Colon (tissue), 2 donors: ENCODE data around the gene XAB2.
"Not testable (repeated sequence)": the region's sequence is repeated elsewhere in the genome, so short reads cannot be mapped to it uniquely, and the experiment has no call there.

Source experiments
- FAIRE-seq: peaks from 2 replicates; lab custom pipeline; 2012; peaks lifted over from hg19 to GRCh38; lab: Jason Lieb, UNC
- donor health status: control.
- donor health status: control.

The XAB2 gene

GRCh38 chr19:7611541-7612279, 17.6 kb downstream of the XAB2 start:
- no peak for FAIRE-seq

DNA sequence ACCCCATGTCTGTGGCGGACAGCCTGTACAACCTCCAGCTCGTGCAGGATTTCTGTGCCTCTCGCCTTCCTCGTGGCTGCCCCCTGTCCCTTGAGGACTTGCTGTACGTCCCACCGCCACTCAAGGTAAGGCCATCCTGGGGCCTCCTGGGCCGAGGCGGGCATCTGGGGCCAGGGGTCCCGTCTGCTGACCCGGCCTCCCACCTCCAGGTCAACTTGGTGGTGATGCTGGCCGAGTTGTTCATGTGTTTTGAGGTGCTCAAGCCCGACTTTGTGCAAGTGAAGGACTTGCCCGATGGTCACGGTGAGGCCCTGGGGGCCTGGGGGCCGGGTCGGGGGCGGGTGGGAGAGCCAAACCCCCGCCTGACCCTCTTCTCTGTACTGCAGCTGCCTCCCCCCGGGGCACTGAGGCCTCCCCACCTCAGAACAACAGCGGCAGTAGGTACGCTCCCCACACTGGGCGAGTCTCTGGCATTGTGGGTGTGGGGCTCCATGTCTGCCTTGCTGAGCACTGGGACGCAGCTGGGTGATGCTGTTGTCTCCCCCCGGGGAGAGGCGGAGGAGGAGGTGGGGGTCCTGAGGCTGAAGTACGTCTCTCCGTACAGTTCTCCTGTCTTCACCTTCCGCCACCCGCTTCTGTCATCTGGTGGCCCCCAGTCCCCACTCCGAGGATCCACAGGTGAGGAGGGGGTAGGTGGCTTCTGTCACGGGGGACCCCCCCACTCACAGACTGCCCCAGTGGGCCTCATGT, 18.7 kb downstream of the XAB2 start:
- no peak for FAIRE-seq

DNA sequence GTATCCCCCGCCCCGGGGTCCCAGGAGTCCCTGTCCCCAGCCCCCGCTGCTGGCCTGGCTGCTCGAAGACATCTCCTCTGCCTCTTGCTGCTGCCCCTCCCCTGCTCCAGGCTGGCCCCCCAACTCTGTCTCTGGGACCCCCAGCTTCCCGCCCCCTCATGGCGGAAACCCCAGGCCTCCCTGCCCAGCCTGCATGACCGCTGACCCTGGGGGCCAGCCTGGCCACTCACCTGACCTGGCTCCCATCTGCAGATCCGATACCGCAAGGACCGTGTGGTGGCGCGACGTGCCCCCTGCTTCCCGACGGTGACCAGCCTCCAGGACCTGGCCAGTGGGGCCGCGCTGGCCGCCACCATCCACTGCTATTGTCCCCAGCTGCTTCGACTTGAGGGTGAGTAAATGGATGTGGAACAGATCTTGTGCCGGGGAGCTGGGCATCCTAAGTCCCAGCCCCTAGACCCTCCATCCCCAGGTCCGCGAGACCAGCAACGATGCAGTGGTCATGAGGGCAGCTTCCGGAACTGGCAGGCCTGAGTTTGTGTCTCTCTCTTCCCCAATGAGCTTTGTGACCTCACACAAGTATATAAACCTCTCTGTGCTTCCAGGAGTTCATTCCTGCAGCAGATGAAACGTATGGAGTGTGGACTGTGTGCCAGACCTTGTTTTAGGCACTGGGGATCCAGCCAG, 21.3 kb downstream of the XAB2 start:
- no peak for FAIRE-seq

GRCh38 chr19:7607212-7607873, 22.0 kb downstream of the XAB2 start:
- no peak for FAIRE-seq

GRCh38 chr19:7606289-7606688, 23.1 kb downstream of the XAB2 start:
- no peak for FAIRE-seq

- no peak for FAIRE-seq
These were observed 23.7 kb downstream of the XAB2 start for GRCh38 chr19:7605490-7606222.

- FAIRE-seq, result no peak
These were observed 25.4 kb downstream of the XAB2 start for GRCh38 chr19:7603919-7604318.

DNA sequence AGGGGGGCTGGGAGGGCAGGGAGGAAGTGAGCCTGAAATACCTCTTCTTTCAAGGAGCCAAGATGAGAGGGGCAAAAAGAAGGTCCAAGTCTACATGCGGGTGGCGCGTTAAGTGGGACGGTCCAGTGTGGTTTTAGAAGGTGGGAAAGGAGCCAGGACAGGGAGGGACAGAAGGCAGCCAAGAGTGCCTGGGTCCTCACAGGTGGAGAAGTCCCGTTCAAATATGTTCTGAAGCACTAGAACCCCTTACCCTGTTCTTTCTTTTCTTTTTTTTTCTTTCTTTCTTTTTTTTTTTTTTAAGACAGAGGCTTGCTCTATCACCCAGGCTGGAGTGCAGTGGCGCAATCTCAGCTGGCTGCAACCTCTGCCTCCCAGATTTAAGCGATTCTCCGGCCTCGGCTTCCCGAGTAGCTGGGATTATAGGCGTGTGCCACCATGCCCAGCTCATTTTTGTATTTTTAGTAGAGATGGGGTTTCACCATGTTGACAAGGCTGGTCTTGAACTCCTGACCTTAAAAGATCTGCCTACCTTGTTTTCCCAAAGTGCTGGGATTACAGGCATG, 26.3 kb downstream of the XAB2 start:
- no peak for FAIRE-seq

- no peak for FAIRE-seq
These were observed 27.0 kb downstream of the XAB2 start for GRCh38 chr19:7602240-7602934.

DNA sequence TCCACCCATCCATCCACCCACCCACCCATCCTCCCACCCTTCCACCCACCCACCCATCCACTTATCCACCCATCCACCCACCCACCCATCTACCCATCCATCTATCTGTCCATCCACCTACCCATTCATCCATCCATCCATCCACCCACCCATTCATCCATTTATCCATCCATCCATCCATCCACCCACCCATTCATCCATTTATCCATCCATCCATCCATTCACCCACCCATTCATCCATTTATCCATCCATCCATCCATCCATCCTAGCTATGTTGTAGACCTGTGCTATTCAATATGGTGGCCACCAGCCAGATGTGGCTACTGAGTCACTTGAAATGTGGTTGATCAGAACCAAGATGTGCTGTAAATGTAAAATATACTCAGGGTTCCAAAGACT, 28.6 kb downstream of the XAB2 start:
- no peak for FAIRE-seq

DNA sequence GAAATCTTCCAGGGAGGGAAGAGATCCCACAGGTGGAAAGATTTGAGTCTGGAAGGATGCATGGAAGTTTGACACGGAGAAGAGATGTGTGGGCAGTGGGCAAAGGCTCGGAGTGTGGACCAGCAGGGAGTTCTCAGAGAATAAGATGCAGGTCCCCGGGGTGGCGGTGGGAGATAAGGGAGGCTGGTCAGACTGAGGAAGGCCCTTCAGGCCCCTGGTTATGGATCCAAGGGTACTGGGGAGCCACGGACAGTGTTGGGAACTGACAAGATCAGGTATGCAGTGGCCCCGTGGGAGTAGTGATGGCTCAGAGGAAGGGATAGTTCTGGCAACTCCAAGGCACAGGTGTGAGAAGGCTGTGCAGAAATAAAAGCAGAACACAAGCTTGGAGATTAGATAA, 31.2 kb downstream of the XAB2 start:
- FAIRE-seq, result no peak

DNA sequence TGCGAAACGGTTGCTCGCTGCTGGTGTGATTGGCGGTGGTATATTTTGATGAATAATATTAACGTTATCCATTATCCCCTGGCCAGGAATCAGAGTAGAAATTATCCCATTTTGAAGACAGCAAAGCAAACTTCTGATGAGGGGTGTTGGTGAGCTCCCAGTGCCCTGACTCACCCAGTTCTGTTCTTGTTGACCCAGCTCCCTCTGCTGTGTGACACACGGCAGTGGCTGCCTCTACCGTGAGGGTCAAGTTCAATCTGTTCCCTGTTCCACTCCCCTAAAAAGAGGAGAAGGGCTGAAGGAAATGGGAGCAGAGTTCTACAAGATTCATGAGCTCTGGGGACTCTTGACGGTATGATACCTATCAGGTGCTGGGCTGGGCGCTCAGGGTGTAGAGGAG, 31.7 kb downstream of the XAB2 start:
- FAIRE-seq, result no peak

GRCh38 chr19:7596211-7596937, 33.0 kb downstream of the XAB2 start:
- FAIRE-seq, result no peak

- no peak for FAIRE-seq
These were observed 33.7 kb downstream of the XAB2 start, which contains the start of gene CAMSAP3 for GRCh38 chr19:7595466-7596133. Gene CAMSAP3, plus strand, starts transcription at chr19:7595863. Its CDS starts 140 bp downstream, at chr19:7596003.

GRCh38 chr19:7590256-7590655, 39.1 kb downstream of the XAB2 start:
- no peak for FAIRE-seq

DNA sequence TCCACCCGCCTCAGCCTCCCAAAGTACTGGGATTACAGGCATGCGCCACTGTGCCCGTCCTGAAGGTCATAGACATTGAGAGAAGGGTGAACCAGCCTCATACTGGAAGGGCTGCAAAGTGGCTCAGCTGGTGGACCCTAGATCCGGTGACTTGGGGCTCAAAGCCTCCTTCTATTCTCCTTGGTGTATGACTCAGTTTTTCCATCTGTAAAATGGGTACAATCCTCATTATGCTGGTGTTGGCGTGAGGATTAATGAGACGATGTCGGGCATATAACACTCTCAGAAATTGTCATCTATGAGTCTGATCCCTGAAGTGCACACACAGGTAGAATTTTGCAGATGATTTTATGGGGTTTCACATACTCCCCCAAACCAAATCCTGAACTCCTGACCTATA, 39.5 kb downstream of the XAB2 start:
- FAIRE-seq, result no peak

DNA sequence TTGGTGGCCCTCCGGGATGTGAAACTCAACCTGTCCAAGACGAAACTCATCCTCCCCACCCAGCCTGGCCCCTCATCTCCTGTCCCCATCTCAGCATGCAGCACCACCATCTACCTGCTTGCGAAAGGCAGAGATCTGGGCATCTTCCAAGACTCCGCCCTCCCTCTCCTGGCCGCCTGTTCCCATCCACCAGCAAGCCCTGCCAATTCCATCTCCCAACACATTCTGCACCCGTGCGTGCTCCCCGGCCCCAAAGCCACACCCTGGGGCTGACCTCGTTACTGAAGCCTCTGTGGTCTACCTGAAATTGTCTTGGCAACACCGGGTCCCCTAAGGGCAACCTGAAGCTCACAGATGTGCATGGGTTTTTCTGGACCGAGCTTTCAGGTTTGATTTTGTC, 46.9 kb downstream of the XAB2 start:
- FAIRE-seq, result no peak

DNA sequence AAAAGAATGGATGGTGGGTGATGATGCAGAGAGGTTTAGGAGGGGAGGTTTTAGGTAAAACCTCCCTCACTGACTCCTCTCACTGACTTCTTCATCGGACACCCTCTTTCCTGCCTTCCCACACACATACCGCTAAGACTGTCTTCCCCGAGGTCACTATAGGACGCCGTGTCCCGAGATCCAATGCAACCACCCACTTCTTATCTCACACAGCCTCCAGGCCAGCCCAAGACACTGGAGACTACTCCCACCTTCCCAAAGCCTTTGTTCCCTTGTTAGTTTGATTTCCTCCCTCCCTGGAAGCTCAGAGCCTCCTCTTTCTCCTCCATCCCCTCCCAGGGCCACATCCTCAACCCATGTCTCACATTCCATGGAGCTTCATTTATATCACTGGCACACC, 50.2 kb downstream of the XAB2 start:
- FAIRE-seq, result no peak

GRCh38 chr19:7578127-7578526, 51.2 kb downstream of the XAB2 start:
- no peak for FAIRE-seq

GRCh38 chr19:7577422-7577821, 51.9 kb downstream of the XAB2 start:
- not testable (repeated sequence) for FAIRE-seq
